Dendritic cell treated with granulocyte-macrophage colony-stimulating factor and Interleukin-4, amounts not matched to agents 40 ng/mL and 50 ng/mL, for 4 days (primary cell): ENCODE results near the gene ZBED6.
"Not testable (repeated sequence)": the region's sequence is repeated elsewhere in the genome, so short reads cannot be mapped to it uniquely, and the experiment has no call there.

Experiments
- H3K27ac Mint-ChIP-seq: one replicate; pipeline ENCODE4 v1.8.0; 2022; ENCODE audit warnings: mild to moderate bottlenecking, mixed read lengths
- H3K27me3 Mint-ChIP-seq: one replicate; pipeline ENCODE4 v1.8.0; 2022; ENCODE audit warnings: mild to moderate bottlenecking, mixed read lengths
- H3K36me3 Mint-ChIP-seq: one replicate; pipeline ENCODE4 v1.8.0; 2022; ENCODE audit warnings: low read depth, mixed read lengths
- H3K4me1 Mint-ChIP-seq: one replicate; pipeline ENCODE4 v1.8.0; 2022; ENCODE audit warnings: low read depth, mixed read lengths
- H3K4me3 Mint-ChIP-seq: one replicate; pipeline ENCODE4 v1.8.0; 2022; ENCODE audit warnings: mild to moderate bottlenecking, moderate library complexity, mixed read lengths
- H3K9me3 Mint-ChIP-seq: one replicate; pipeline ENCODE4 v1.8.0; 2022; ENCODE audit warnings: mixed read lengths
- intact Hi-C: fragments of 100-400 bp; cut with micrococcal nuclease; formaldehyde crosslinking; loops from one replicate; pipeline ENCODE4 v1.15.0; 2022

Gene ZBED6

DNA sequence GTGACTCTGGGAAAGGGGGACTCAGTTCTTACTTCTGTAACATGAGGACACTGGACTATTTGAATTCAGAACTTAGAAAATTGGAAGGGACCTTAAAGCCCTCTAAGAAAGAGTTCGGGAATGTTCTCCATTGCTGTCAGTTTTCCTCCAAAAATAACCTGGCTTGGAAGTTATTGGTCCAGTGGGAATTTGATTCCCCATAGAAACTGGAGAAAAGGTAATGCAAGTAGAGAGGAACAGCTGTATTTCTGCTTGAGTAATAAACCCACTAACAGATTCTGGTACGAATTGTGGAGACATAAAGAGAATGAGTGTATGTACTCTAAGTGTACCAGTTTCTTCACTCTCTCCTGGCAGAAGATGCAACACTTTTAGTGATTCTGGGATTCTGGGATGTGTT lies 1.8 kb downstream of the ZBED6 start:
- Mint-ChIP-seq H3K4me3 (peak overlapping the region; percentile 95), H3K36me3 (peaks cover 29% of the 10 kb centered on the region), H3K9me3 (no peaks in the 10 kb centered on the region), H3K4me1 (peaks cover 28% of the 10 kb centered on the region), H3K27me3 (no peaks in the 10 kb centered on the region), H3K27ac (no peak overlapping the region)
- intact Hi-C loops: no loop called here

GRCh38 chr1:203797948-203798655 lies 2.7 kb downstream of the ZBED6 start:
- intact Hi-C loops: no loop called here
- H3K27me3 Mint-ChIP-seq: no peaks in the 10 kb centered on the region
- peaks cover 28% of the 10 kb centered on the region for H3K4me1 Mint-ChIP-seq
- H3K27ac Mint-ChIP-seq: no peak overlapping the region
- H3K36me3 Mint-ChIP-seq: peaks cover 37% of the 10 kb centered on the region
- no peak overlapping the region for H3K4me3 Mint-ChIP-seq
- H3K9me3 Mint-ChIP-seq: no peaks in the 10 kb centered on the region

- peaks cover 37% of the 10 kb centered on the region for H3K4me1 Mint-ChIP-seq
These were observed 3.7 kb downstream of the ZBED6 start for GRCh38 chr1:203799157-203799556.

GRCh38 chr1:203799971-203800370 lies 4.5 kb downstream of the ZBED6 start:
- Mint-ChIP-seq H3K36me3 (peaks cover 55% of the 10 kb centered on the region), H3K27me3 (no peaks in the 10 kb centered on the region), H3K4me1 (peaks cover 33% of the 10 kb centered on the region), H3K4me3 (no peak overlapping the region), H3K27ac (no peak overlapping the region), H3K9me3 (no peaks in the 10 kb centered on the region)
- intact Hi-C loops: no loop called here

More at GRCh38 chr1:203799157-203799556, 3.7 kb downstream of the ZBED6 start:
- Mint-ChIP-seq H3K36me3 (peaks cover 47% of the 10 kb centered on the region), H3K4me3 (no peak overlapping the region), H3K27ac (no peak overlapping the region), H3K27me3 (no peaks in the 10 kb centered on the region), H3K9me3 (no peaks in the 10 kb centered on the region)
- intact Hi-C loops: no loop called here

GRCh38 chr1:203805689-203806088 lies 10.3 kb downstream of the ZBED6 start:
- Mint-ChIP-seq H3K27ac (no peak overlapping the region), H3K27me3 (no peaks in the 10 kb centered on the region), H3K9me3 (no peaks in the 10 kb centered on the region), H3K4me3 (no peak overlapping the region), H3K36me3 (peaks cover 81% of the 10 kb centered on the region), H3K4me1 (peaks cover 14% of the 10 kb centered on the region)
- intact Hi-C loops: no loop called here

GRCh38 chr1:203807196-203807595 lies 11.8 kb downstream of the ZBED6 start:
- intact Hi-C loops: no loop called here
- no peaks in the 10 kb centered on the region for H3K27me3 Mint-ChIP-seq
- H3K36me3 Mint-ChIP-seq: peaks cover 96% of the 10 kb centered on the region
- no peak overlapping the region for H3K4me3 Mint-ChIP-seq
- H3K9me3 Mint-ChIP-seq: no peaks in the 10 kb centered on the region
- peaks cover 14% of the 10 kb centered on the region for H3K4me1 Mint-ChIP-seq
- no peak overlapping the region for H3K27ac Mint-ChIP-seq

DNA sequence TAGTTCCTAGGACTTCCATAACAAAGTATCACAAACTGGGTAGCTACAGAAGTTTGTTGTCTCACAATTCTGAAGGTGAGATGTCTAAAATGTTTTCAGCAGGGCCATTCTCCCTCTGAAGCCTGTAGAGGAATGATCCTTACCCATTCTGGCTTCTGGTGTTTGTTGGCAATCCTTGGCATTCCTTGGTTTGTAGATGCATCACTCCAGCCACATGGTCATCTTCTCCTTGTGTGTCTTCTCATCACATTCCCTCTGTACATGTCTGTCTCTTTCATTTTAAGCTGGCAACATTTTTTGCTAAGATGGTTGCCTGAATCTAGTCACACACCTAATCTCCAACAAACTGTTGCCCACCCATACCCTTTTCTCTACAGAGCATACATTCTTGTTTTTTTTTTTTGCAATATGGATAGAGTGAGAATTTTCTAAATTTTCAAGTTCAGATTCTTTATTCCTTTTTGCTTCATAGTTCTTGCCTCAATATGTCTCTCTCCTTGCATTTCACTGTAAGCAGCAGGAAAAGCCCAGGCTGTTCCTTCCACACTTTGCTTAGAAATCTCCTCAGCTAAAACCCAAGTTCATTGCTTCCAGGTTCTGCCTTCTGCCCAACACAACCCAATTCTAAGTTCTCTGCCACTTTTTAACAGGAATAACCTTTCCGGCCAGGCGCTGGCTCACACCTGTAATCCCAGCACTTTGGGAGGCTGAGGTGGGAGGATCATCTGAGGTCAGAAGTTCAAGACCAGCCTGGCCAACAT lies 18.3 kb downstream of the ZBED6 start:
- intact Hi-C loops: no loop called here
- H3K9me3 Mint-ChIP-seq: no peaks in the 10 kb centered on the region
- no peaks in the 10 kb centered on the region for H3K27me3 Mint-ChIP-seq
- no peak overlapping the region for H3K4me3 Mint-ChIP-seq
- H3K36me3 Mint-ChIP-seq: peaks cover 82% of the 10 kb centered on the region
- no peak overlapping the region for H3K27ac Mint-ChIP-seq
- no peaks in the 10 kb centered on the region for H3K4me1 Mint-ChIP-seq

GRCh38 chr1:203818399-203818798 lies 23.0 kb downstream of the ZBED6 start:
- Mint-ChIP-seq H3K4me1 (peaks cover 7% of the 10 kb centered on the region), H3K36me3 (peaks cover 83% of the 10 kb centered on the region), H3K4me3 (no peak overlapping the region), H3K27ac (no peak overlapping the region), H3K27me3 (no peaks in the 10 kb centered on the region), H3K9me3 (no peaks in the 10 kb centered on the region)
- intact Hi-C loops: no loop called here

DNA sequence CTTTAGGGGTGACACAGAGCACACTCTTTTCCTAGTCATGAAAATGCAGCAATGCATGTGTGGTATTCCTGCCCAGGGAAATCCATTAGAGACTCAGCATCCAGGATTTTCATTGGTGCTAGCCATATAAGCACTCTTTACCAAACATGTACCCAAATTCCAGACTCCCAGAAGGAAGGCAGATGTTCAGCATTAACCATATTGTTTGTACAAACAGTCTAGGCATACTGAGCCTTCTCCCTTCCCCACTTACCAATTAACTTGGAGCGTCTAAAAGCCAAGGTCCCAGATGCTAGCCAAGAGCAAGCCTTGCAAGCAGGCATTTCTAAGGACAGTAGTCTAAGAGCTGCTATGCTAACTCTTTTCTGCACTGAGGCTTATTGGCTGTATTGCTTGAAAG lies 27.9 kb downstream of the ZBED6 start:
- no peaks in the 10 kb centered on the region for H3K9me3 Mint-ChIP-seq
- H3K27ac Mint-ChIP-seq: no peak overlapping the region
- H3K4me3 Mint-ChIP-seq: no peak overlapping the region
- H3K27me3 Mint-ChIP-seq: no peaks in the 10 kb centered on the region
- H3K36me3 Mint-ChIP-seq: peaks cover 94% of the 10 kb centered on the region
- H3K4me1 Mint-ChIP-seq: peaks cover 12% of the 10 kb centered on the region
- intact Hi-C loops: no loop called here

DNA sequence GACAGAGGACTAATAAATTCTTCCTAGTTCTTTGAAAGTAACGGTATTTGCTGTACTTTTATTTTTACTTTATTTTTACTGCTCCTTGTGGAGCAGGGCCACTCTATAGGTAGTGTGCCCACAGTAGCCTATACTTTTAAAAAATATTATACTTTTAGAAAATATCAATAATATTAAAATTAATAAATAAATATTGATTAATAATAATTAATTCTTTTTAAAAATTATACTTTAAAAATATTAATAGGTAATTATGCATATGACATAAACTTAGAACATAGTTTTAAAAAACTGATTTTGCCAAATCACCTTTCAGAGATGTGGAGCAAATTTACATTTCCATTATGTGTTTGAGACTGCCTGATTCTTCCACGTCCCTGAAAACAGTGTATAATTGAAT lies 30.8 kb downstream of the ZBED6 start:
- Mint-ChIP-seq H3K27ac (no peak overlapping the region), H3K36me3 (peaks cover 90% of the 10 kb centered on the region), H3K4me3 (no peak overlapping the region), H3K4me1 (peaks cover 31% of the 10 kb centered on the region), H3K9me3 (no peaks in the 10 kb centered on the region), H3K27me3 (no peaks in the 10 kb centered on the region)
- intact Hi-C loops: no loop called here

DNA sequence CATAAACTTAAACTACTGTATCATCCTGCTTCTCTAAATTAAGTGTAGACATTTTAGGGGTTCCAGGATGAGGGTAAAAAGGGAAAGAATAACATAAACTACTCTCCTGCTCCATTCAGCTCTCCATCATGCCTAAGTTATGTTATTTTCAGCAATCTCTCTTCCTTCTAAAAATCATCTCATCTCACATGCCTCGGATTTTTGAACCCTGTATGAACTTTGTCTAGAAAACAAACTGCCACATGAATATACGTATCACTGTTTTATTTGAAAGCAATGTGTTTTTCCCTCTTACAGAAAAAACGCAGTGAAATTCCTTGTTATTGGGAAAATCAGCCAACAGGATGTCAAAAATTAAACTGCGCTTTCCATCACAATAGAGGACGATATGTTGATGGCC lies 32.6 kb downstream of the ZBED6 start:
- H3K4me3 Mint-ChIP-seq: no peak overlapping the region
- peaks cover 90% of the 10 kb centered on the region for H3K36me3 Mint-ChIP-seq

GRCh38 chr1:203828503-203828902 lies 33.1 kb downstream of the ZBED6 start:
- Mint-ChIP-seq H3K4me1 (peaks cover 24% of the 10 kb centered on the region), H3K4me3 (no peak overlapping the region), H3K27me3 (no peaks in the 10 kb centered on the region), H3K9me3 (no peaks in the 10 kb centered on the region), H3K36me3 (peaks cover 90% of the 10 kb centered on the region), H3K27ac (no peak overlapping the region)
- intact Hi-C loops: no loop called here

More for the DNA sequence above, 32.6 kb downstream of the ZBED6 start:
- intact Hi-C loops: no loop called here
- Mint-ChIP-seq H3K27me3 (no peaks in the 10 kb centered on the region), H3K27ac (no peak overlapping the region), H3K4me1 (peaks cover 24% of the 10 kb centered on the region), H3K9me3 (no peaks in the 10 kb centered on the region)

DNA sequence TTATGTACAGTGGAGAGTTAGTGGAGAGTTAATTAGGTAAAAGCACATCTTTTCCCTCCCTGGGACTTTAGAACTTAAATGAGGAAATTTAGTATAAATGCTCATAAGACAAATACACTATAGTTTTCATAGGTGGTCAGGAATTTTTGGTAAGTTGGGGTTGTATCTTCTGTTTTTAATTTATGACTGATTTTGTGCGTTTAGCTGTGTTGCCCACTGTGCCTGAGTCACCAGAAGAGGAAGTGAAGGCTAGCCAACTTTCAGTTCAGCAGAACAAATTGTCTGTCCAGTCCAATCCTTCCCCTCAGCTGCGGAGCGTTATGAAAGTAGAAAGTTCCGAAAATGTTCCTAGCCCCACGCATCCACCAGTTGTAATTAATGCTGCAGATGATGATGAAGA lies 33.8 kb downstream of the ZBED6 start:
- H3K9me3 Mint-ChIP-seq, intact Hi-C loops, H3K4me3 Mint-ChIP-seq, H3K27me3 Mint-ChIP-seq: not testable (repeated sequence)
- peaks cover 24% of the 10 kb centered on the region for H3K4me1 Mint-ChIP-seq
- H3K27ac Mint-ChIP-seq: peak overlapping the region; percentile 44
- H3K36me3 Mint-ChIP-seq: peaks cover 90% of the 10 kb centered on the region

- Mint-ChIP-seq H3K4me3 (no peak overlapping the region), H3K27me3 (no peaks in the 10 kb centered on the region), H3K36me3 (peaks cover 98% of the 10 kb centered on the region), H3K4me1 (peaks cover 5% of the 10 kb centered on the region), H3K9me3 (no peaks in the 10 kb centered on the region), H3K27ac (no peak overlapping the region)
- intact Hi-C loops: no loop called here
These were observed 40.1 kb downstream of the ZBED6 start for GRCh38 chr1:203835476-203835875.
